ENCODE measurements around the gene GNG7.
A peak's percentile ranks its signal among the peaks of the same experiment; 100 is the strongest.

GNG7 gene

GRCh38 chr19:2492870-2493269 is 209.6 kb downstream of the GNG7 start:
- DNase-seq (ENCODE audit: low read depth in 2 of 2, low spot score in 1 of 2), result no peak

- DNase-seq (ENCODE audit: low read depth in 2 of 2, low spot score in 1 of 2), result no peak
Measured at GRCh38 chr19:2491130-2491801, 211.2 kb downstream of the GNG7 start.

GRCh38 chr19:2490659-2491058 is 211.8 kb downstream of the GNG7 start:
- no peak for DNase-seq (ENCODE audit: low read depth in 2 of 2, low spot score in 1 of 2)

GRCh38 chr19:2488942-2489731 is 213.4 kb downstream of the GNG7 start:
- no peak for DNase-seq (ENCODE audit: low read depth in 2 of 2, low spot score in 1 of 2)

- no peak for DNase-seq (ENCODE audit: low read depth in 2 of 2, low spot score in 1 of 2)
Measured at GRCh38 chr19:2488405-2488941, 214.0 kb downstream of the GNG7 start.

GRCh38 chr19:2487842-2488241 is 214.7 kb downstream of the GNG7 start:
- DNase-seq (ENCODE audit: low read depth in 2 of 2, low spot score in 1 of 2), result no peak

GRCh38 chr19:2487090-2487489 is 215.4 kb downstream of the GNG7 start:
- no peak for DNase-seq (ENCODE audit: low read depth in 2 of 2, low spot score in 1 of 2)

- DNase-seq (ENCODE audit: low read depth in 2 of 2, low spot score in 1 of 2), result no peak
Measured at GRCh38 chr19:2485428-2485827, 217.1 kb downstream of the GNG7 start.

- DNase-seq (ENCODE audit: low read depth in 2 of 2, low spot score in 1 of 2), result no peak
Measured at GRCh38 chr19:2484178-2484937, 218.1 kb downstream of the GNG7 start.

GRCh38 chr19:2483484-2484151 is 218.9 kb downstream of the GNG7 start:
- DNase-seq (ENCODE audit: low read depth in 2 of 2, low spot score in 1 of 2), result no peak

GRCh38 chr19:2483084-2483483 is 219.4 kb downstream of the GNG7 start:
- DNase-seq (ENCODE audit: low read depth in 2 of 2, low spot score in 1 of 2), result no peak

- no peak for DNase-seq (ENCODE audit: low read depth in 2 of 2, low spot score in 1 of 2)
Measured at GRCh38 chr19:2482354-2483038, 220.0 kb downstream of the GNG7 start.

- no peak for DNase-seq (ENCODE audit: low read depth in 2 of 2, low spot score in 1 of 2)
Measured at GRCh38 chr19:2481466-2481865, 221.0 kb downstream of the GNG7 start.

GRCh38 chr19:2479556-2480194 is 222.8 kb downstream of the GNG7 start:
- no peak for DNase-seq (ENCODE audit: low read depth in 2 of 2, low spot score in 1 of 2)

- peak in 1 of 2 donors; percentile 69 for DNase-seq (ENCODE audit: low read depth in 2 of 2, low spot score in 1 of 2)
Measured at GRCh38 chr19:2478756-2479555, 223.5 kb downstream of the GNG7 start.

GRCh38 chr19:2478278-2478755 is 224.2 kb downstream of the GNG7 start:
- DNase-seq (ENCODE audit: low read depth in 2 of 2, low spot score in 1 of 2), result no peak

GRCh38 chr19:2477732-2478191 is 224.7 kb downstream of the GNG7 start:
- no peak for DNase-seq (ENCODE audit: low read depth in 2 of 2, low spot score in 1 of 2)

GRCh38 chr19:2477141-2477710 is 225.3 kb downstream of the GNG7 start:
- no peak for DNase-seq (ENCODE audit: low read depth in 2 of 2, low spot score in 1 of 2)
